Loucy (cell line): Measurements from ENCODE around the gene BCHE.

Experiments
- H2AFZ ChIP-seq: fragments of 200-600 bp; sonication (generic); 2 replicates; pipeline ENCODE4 v1.6.0; 2016; ENCODE audit warnings: antibody characterized with exemption, mild to moderate bottlenecking, low read length, moderate library complexity
- H3F3A ChIP-seq: fragments of 200-600 bp; 2 replicates; pipeline ENCODE4 v1.6.0; 2016; ENCODE audit warnings: antibody characterized with exemption, low read depth, mild to moderate bottlenecking
- H3K27me3 ChIP-seq: fragments of 200-600 bp; sonication (generic); 2 replicates; pipeline ENCODE4 v1.6.1; 2014; ENCODE audit warnings: low read length, mild to moderate bottlenecking; ENCODE audit not compliant: insufficient read depth, poor library complexity, severe bottlenecking
- H3K36me3 ChIP-seq: fragments of 200-600 bp; sonication (generic); 2 replicates; pipeline ENCODE4 v1.6.1; 2016; ENCODE audit warnings: low read length; ENCODE audit not compliant: insufficient read depth
- H3K4me1 ChIP-seq: fragments of 200-600 bp; sonication (generic); 2 replicates; pipeline ENCODE4 v1.5.1; 2014; ENCODE audit warnings: low read length, mild to moderate bottlenecking; ENCODE audit not compliant: insufficient read depth, poor library complexity, severe bottlenecking
- H3K4me2 ChIP-seq: fragments of 200-600 bp; sonication (generic); 2 replicates; pipeline ENCODE4 v1.6.0; 2014; ENCODE audit warnings: antibody characterized with exemption, low read length, low read depth, mild to moderate bottlenecking; ENCODE audit not compliant: poor library complexity, severe bottlenecking
- H3K4me3 ChIP-seq: fragments of 200-600 bp; sonication (generic); 2 replicates; pipeline ENCODE4 v1.5.1; 2014; ENCODE audit warnings: low read length, mild to moderate bottlenecking, mixed read lengths; ENCODE audit not compliant: poor library complexity, severe bottlenecking
- H3K79me2 ChIP-seq: fragments of 200-600 bp; sonication (generic); 2 replicates; pipeline ENCODE4 v1.6.1; 2014; ENCODE audit warnings: low read length; ENCODE audit not compliant: insufficient read depth
- H3K9ac ChIP-seq: fragments of 200-600 bp; sonication (generic); 2 replicates; pipeline ENCODE4 v1.6.0; 2014; ENCODE audit warnings: mild to moderate bottlenecking, low read depth, low read length, moderate library complexity; ENCODE audit not compliant: poor library complexity, severe bottlenecking
- H3K9me2 ChIP-seq: fragments of 200-600 bp; sonication (generic); replicated peaks from 2 replicates; pipeline ENCODE4 v1.6.1; 2016; ENCODE audit warnings: low read depth, low read length, mixed read lengths
- H3K9me3 ChIP-seq: fragments of 200-600 bp; sonication (generic); 2 replicates; pipeline ENCODE4 v1.6.1; 2014; ENCODE audit warnings: mild to moderate bottlenecking, antibody characterized with exemption, low read length, low read depth; ENCODE audit not compliant: insufficient read depth
- H4K20me1 ChIP-seq: fragments of 200-600 bp; sonication (generic); 2 replicates; pipeline ENCODE4 v1.6.0; 2014; ENCODE audit warnings: antibody characterized with exemption, low read length, mild to moderate bottlenecking; ENCODE audit not compliant: insufficient read depth, poor library complexity, severe bottlenecking
- CTCF ChIP-seq: fragments of 200-600 bp; sonication (generic); conservative IDR thresholded peaks from 2 replicates; pipeline ENCODE4 v1.5.1; 2014; ENCODE audit warnings: mild to moderate bottlenecking, antibody characterized with exemption, low read length
- EZH2phosphoT487 ChIP-seq: fragments of 200-600 bp; IDR thresholded peaks from 2 replicates; pipeline ENCODE4 v1.6.1; 2018; ENCODE audit warnings: antibody characterized with exemption, mild to moderate bottlenecking, moderate library complexity, borderline replicate concordance

Gene BCHE

GRCh38 chr3:165846056-165846455, 8.8 kb upstream of the BCHE start:
- Histone ChIP-seq H3K27me3 (no peaks in the 10 kb centered on the region), H4K20me1 (no peaks in the 10 kb centered on the region), H3K4me2 (no peak overlapping the region), H3K4me3 (no peak overlapping the region), H2AFZ (no peak overlapping the region), H3F3A (no peaks in the 10 kb centered on the region), H3K9ac (no peak overlapping the region), H3K36me3 (no peaks in the 10 kb centered on the region), H3K9me2 (no peaks in the 10 kb centered on the region), H3K79me2 (no peaks in the 10 kb centered on the region), H3K9me3 (no peaks in the 10 kb centered on the region), H3K4me1 (no peaks in the 10 kb centered on the region)
- TF ChIP-seq EZH2phosphoT487: no peak
- no peak for TF ChIP-seq CTCF

DNA sequence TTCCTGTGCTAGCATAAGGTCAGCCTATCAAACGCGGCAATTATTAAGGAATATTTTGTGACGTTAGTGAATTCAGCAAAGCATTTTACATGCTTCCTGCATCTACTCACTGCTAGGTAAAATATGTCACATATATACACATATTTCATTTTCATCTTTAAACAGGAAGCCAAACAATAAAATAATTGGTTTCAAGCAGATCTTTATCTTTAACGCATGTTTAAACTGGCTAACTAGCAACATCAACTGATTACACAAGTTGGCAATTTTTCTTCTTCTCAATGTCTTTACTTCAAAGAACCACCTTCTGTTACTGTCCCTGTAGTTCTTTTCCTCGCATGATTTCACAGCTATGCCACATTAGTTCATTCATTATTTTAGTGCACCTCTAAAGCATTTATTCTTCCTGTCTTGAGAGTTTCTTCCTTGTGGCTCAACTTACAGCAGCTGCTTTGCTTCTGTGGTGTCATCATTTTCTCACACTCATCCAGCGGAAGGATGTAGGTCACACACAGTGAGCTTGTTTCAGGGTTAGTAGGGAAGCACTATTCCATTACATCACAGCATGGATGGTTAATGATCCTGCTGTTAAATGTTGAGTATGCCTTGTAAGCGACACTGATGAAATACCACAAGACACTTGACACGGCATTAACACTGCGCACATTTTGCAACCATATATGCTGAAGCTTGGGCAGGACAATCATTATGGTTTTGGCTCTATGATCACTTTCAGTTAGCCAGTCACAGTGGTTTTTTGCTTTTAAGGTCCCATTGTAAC, 2.3 kb upstream of the BCHE start:
- Histone ChIP-seq H3K4me2 (peak overlapping the region; percentile 58), H3K4me3 (peak overlapping the region; percentile 36), H3K4me1 (peaks cover 29% of the 10 kb centered on the region), H3K9me3 (no peaks in the 10 kb centered on the region), H3F3A (no peaks in the 10 kb centered on the region), H4K20me1 (no peaks in the 10 kb centered on the region), H3K36me3 (no peaks in the 10 kb centered on the region), H3K27me3 (peaks cover 4% of the 10 kb centered on the region), H3K79me2 (no peaks in the 10 kb centered on the region), H2AFZ (no peak overlapping the region), H3K9me2 (no peaks in the 10 kb centered on the region), H3K9ac (no peak overlapping the region)
- TF ChIP-seq EZH2phosphoT487 (no peak), CTCF (no peak)

GRCh38 chr3:165837801-165838200, 578 bp upstream of the BCHE start:
- Histone ChIP-seq H3K4me1 (peaks cover 29% of the 10 kb centered on the region), H3F3A (no peaks in the 10 kb centered on the region), H4K20me1 (no peaks in the 10 kb centered on the region), H3K4me2 (peak overlapping the region; percentile 38), H3K36me3 (no peaks in the 10 kb centered on the region), H3K79me2 (no peaks in the 10 kb centered on the region), H3K27me3 (peaks cover 4% of the 10 kb centered on the region), H2AFZ (no peak overlapping the region), H3K9me3 (no peaks in the 10 kb centered on the region), H3K9me2 (no peaks in the 10 kb centered on the region), H3K9ac (no peak overlapping the region), H3K4me3 (peak overlapping the region; percentile 36)
- no peak for TF ChIP-seq CTCF
- no peak for TF ChIP-seq EZH2phosphoT487
